C4-2B (cell line): ENCODE results near the gene TRMT112.

Experiments
- CTCF ChIP-seq: fragments of 450-650 bp; conservative IDR thresholded peaks from 2 replicates; pipeline ENCODE4 v1.5.1; 2017; ENCODE audit warnings: mild to moderate bottlenecking
- ZFX ChIP-seq: fragments of 450-650 bp; IDR thresholded peaks from 2 replicates; pipeline ENCODE4 v1.6.1; 2017

- TF ChIP-seq CTCF, result no peak
- no peak for TF ChIP-seq ZFX
Measured at GRCh38 chr11:64288353-64288750, 29.0 kb downstream of the TRMT112 start.
